Measurements from ENCODE around the gene EYA2.
"Not testable (repeated sequence)": the region's sequence is repeated elsewhere in the genome, so short reads cannot be mapped to it uniquely, and the experiment has no call there.

The EYA2 gene

GRCh38 chr20:46897328-46897880 lies 2.8 kb downstream of the EYA2 start:
- DNase-seq (ENCODE audit: low read depth), result no peak

- DNase-seq (ENCODE audit: low read depth), result no peak
These were observed 3.8 kb downstream of the EYA2 start for GRCh38 chr20:46898423-46898822.

GRCh38 chr20:46899621-46900020 lies 5.0 kb downstream of the EYA2 start:
- DNase-seq (ENCODE audit: low read depth), result no peak

GRCh38 chr20:46900086-46900485 lies 5.4 kb downstream of the EYA2 start:
- DNase-seq (ENCODE audit: low read depth), result no peak

- DNase-seq (ENCODE audit: low read depth), result no peak
These were observed 6.2 kb downstream of the EYA2 start for GRCh38 chr20:46900826-46901225.

- DNase-seq (ENCODE audit: low read depth), result no peak
These were observed 7.0 kb downstream of the EYA2 start for GRCh38 chr20:46901638-46902037.

- DNase-seq (ENCODE audit: low read depth), result no peak
These were observed 8.6 kb downstream of the EYA2 start for GRCh38 chr20:46903256-46903655.

GRCh38 chr20:46903937-46904336 lies 9.3 kb downstream of the EYA2 start:
- no peak for DNase-seq (ENCODE audit: low read depth)

- DNase-seq (ENCODE audit: low read depth), result no peak
These were observed 10.9 kb downstream of the EYA2 start for GRCh38 chr20:46905364-46906125.

GRCh38 chr20:46913329-46914044 lies 18.8 kb downstream of the EYA2 start:
- DNase-seq (ENCODE audit: low read depth), result no peak

GRCh38 chr20:46914789-46915379 lies 20.2 kb downstream of the EYA2 start:
- no peak for DNase-seq (ENCODE audit: low read depth)

GRCh38 chr20:46915575-46916257 lies 21.1 kb downstream of the EYA2 start:
- no peak for DNase-seq (ENCODE audit: low read depth)

- DNase-seq (ENCODE audit: low read depth), result no peak
These were observed 21.6 kb downstream of the EYA2 start for GRCh38 chr20:46916258-46916603.

- DNase-seq (ENCODE audit: low read depth), result no peak
These were observed 22.5 kb downstream of the EYA2 start for GRCh38 chr20:46917155-46917554.

GRCh38 chr20:46920114-46920513 lies 25.5 kb downstream of the EYA2 start:
- no peak for DNase-seq (ENCODE audit: low read depth)

- DNase-seq (ENCODE audit: low read depth), result not testable (repeated sequence)
These were observed 28.2 kb downstream of the EYA2 start for GRCh38 chr20:46922841-46923240.

- no peak for DNase-seq (ENCODE audit: low read depth)
These were observed 28.9 kb downstream of the EYA2 start for GRCh38 chr20:46923550-46923949.

- no peak for DNase-seq (ENCODE audit: low read depth)
These were observed 34.0 kb downstream of the EYA2 start for GRCh38 chr20:46928580-46929132.

- DNase-seq (ENCODE audit: low read depth), result no peak
These were observed 35.3 kb downstream of the EYA2 start for GRCh38 chr20:46929902-46930301.

- DNase-seq (ENCODE audit: low read depth), result no peak
These were observed 36.1 kb downstream of the EYA2 start for GRCh38 chr20:46930640-46931339.

- no peak for DNase-seq (ENCODE audit: low read depth)
These were observed 37.1 kb downstream of the EYA2 start for GRCh38 chr20:46931699-46932098.

All from activated T-helper 1 cell treated with Interleukin-2 at 50 U/mL for 16 hours (primary cell).